ENCODE results near the gene PEX5L.

DNA sequence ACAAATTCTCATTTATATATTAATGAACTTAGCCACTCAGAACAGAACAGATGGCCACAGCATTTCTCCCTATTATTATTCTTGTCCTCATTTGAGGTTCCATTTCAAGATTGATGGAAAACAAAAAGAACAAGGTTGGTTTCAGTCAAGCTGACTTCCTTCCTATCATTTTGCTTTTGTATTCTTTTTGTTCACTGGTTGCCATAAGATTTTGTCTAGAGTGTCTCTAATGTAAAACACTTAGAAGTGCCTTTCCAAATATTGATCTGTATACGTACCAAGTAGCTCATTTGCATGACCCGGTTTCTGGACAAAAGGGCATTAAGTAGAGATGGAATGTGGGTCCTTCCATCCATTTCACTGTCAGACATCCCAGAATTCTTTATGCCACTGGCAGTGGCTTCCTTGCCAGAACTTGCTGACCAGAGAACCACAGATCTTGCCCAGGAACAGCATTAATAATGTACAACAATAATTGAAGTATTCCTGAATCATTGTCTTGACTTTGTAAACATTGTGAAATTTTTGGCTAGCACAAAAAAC is 63.8 kb downstream of the PEX5L start:
- TF ChIP-seq POLR2A (IDR thresholded peaks at IDR 0.05) (no peak), EP300 (IDR thresholded peaks at IDR 0.05) (no peak), POLR2AphosphoS5 (IDR thresholded peaks at IDR 0.05) (no peak)

All from stomach (tissue), 4 donors.